HCT116 (cell line): ENCODE results near the gene TPM4. TPM values are rescaled to one million over a fixed set of nuclear protein-coding genes. Genes with fewer than 3 reads are reported as not detected.

Experiments used
- CBX3 ChIP-seq: IDR thresholded peaks from 2 replicates; pipeline ENCODE4 v1.6.1; 2012; ENCODE audit warnings: low read depth
- CEBPB ChIP-seq: IDR thresholded peaks from 2 replicates; pipeline ENCODE4 v1.6.1; 2012; ENCODE audit warnings: low read depth
- EGR1 ChIP-seq: IDR thresholded peaks from 2 replicates; pipeline ENCODE4 v1.6.1; 2012; ENCODE audit warnings: low read depth
- ELF1 ChIP-seq: IDR thresholded peaks from 2 replicates; pipeline ENCODE4 v1.6.1; 2012; ENCODE audit warnings: low read depth, borderline replicate concordance
- FOSL1 ChIP-seq: IDR thresholded peaks from 2 replicates; pipeline ENCODE4 v1.6.1; 2012; ENCODE audit warnings: low read depth
- MAX ChIP-seq: IDR thresholded peaks from 2 replicates; pipeline ENCODE4 v1.6.1; 2012
- SP1 ChIP-seq: IDR thresholded peaks from 2 replicates; pipeline ENCODE4 v1.6.1; 2012; ENCODE audit warnings: low read depth
- SRF ChIP-seq: IDR thresholded peaks from 2 replicates; pipeline ENCODE4 v1.6.1; 2012; ENCODE audit warnings: low read depth
- TCF7L2 ChIP-seq: IDR thresholded peaks from 2 replicates; pipeline ENCODE4 v1.7.0; 2011; ENCODE audit warnings: borderline replicate concordance, inconsistent platforms; ENCODE audit not compliant: insufficient read depth, insufficient read length; ENCODE audit errors: extremely low read depth
- YY1 ChIP-seq: IDR thresholded peaks from 2 replicates; pipeline ENCODE4 v1.6.1; 2011; ENCODE audit warnings: low read length, low read depth, moderate library complexity, mild to moderate bottlenecking; ENCODE audit not compliant: insufficient replicate concordance; ENCODE audit errors: extremely low read depth
- ZFX ChIP-seq: fragments of 450-650 bp; IDR thresholded peaks from 2 replicates; pipeline ENCODE4 v1.6.1; 2017
- total RNA-seq: library from RNA; stranded (reverse); gene quantifications from one replicate; pipeline ENCODE4 v1.2.1, GENCODE V29; 2021; ENCODE audit not compliant: unreplicated experiment
- TF ChIP-seq, protein P1 (sequence below): IDR thresholded peaks from 2 replicates; pipeline ENCODE4 v1.6.1; 2011; ENCODE audit warnings: mild to moderate bottlenecking, low read length, moderate library complexity; ENCODE audit not compliant: insufficient replicate concordance; ENCODE audit errors: extremely low read depth
- TF ChIP-seq, protein P2 (sequence below): IDR thresholded peaks from 2 replicates; pipeline ENCODE4 v1.6.1; 2012
- TF ChIP-seq, protein P3 (sequence below), 3 experiments: fragments of 200-600 bp in 1 of 3; sonication (generic) in 1 of 3; IDR thresholded peaks in 2 of 3; conservative IDR thresholded peaks in 1 of 3; 2 replicates each; pipeline ENCODE4 v1.5.1; 2012 to 2017; ENCODE audit warnings: low read depth in 2 of 3, low read length in 2 of 3, antibody characterized with exemption in 1 of 3, borderline replicate concordance in 1 of 3, control low read depth in 1 of 3, mild to moderate bottlenecking in 1 of 3, mixed read lengths in 1 of 3, mixed run types in 1 of 3, moderate library complexity in 1 of 3; ENCODE audit not compliant: insufficient read depth in 1 of 3

Gene TPM4
- total RNA-seq, 1 experiment from 2014 or later, result 275 TPM

DNA sequence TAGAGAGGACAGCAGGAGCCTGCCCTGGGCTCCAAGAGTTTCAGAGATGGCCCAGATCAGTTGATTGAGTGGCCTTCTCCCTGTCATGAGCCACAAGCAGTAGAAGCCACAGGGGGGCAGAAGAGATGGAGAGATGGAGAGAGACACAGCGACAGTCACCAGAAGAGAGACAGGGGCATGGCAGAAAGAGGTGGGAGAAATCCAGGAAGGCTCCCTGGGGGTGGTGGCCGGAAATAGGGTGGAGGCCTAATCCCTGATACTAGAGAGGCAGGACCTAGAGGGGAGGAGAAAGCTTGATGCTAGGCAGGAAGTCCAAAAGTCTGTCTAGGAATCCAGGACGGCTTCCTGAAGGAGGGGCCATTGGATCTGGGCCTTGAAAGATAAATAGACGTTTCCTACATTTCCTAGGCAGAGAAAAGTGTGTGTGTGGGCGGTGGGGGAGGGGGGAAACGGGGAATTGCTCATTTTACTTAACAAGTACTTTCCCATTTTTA, 9.6 kb upstream of the TPM4 start (continued):
- TF ChIP-seq, protein P1, sequence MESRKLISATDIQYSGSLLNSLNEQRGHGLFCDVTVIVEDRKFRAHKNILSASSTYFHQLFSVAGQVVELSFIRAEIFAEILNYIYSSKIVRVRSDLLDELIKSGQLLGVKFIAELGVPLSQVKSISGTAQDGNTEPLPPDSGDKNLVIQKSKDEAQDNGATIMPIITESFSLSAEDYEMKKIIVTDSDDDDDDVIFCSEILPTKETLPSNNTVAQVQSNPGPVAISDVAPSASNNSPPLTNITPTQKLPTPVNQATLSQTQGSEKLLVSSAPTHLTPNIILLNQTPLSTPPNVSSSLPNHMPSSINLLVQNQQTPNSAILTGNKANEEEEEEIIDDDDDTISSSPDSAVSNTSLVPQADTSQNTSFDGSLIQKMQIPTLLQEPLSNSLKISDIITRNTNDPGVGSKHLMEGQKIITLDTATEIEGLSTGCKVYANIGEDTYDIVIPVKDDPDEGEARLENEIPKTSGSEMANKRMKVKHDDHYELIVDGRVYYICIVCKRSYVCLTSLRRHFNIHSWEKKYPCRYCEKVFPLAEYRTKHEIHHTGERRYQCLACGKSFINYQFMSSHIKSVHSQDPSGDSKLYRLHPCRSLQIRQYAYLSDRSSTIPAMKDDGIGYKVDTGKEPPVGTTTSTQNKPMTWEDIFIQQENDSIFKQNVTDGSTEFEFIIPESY, result no peak
- TF ChIP-seq ZFX, result no peak
- TF ChIP-seq, protein P2, sequence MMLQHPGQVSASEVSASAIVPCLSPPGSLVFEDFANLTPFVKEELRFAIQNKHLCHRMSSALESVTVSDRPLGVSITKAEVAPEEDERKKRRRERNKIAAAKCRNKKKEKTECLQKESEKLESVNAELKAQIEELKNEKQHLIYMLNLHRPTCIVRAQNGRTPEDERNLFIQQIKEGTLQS, result no peak
- no peak for TF ChIP-seq FOSL1
- no peak for TF ChIP-seq EGR1
- peak; percentile 47 for TF ChIP-seq YY1
- TF ChIP-seq SRF, result no peak
- peak; percentile 94 for TF ChIP-seq CBX3
- peak; percentile 10 for TF ChIP-seq TCF7L2
- peak; percentile 60; the same call in 1 of the 2 replicates for TF ChIP-seq MAX
- no peak for TF ChIP-seq CEBPB
- TF ChIP-seq, protein P3, sequence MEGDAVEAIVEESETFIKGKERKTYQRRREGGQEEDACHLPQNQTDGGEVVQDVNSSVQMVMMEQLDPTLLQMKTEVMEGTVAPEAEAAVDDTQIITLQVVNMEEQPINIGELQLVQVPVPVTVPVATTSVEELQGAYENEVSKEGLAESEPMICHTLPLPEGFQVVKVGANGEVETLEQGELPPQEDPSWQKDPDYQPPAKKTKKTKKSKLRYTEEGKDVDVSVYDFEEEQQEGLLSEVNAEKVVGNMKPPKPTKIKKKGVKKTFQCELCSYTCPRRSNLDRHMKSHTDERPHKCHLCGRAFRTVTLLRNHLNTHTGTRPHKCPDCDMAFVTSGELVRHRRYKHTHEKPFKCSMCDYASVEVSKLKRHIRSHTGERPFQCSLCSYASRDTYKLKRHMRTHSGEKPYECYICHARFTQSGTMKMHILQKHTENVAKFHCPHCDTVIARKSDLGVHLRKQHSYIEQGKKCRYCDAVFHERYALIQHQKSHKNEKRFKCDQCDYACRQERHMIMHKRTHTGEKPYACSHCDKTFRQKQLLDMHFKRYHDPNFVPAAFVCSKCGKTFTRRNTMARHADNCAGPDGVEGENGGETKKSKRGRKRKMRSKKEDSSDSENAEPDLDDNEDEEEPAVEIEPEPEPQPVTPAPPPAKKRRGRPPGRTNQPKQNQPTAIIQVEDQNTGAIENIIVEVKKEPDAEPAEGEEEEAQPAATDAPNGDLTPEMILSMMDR (IDR thresholded peaks at IDR 0.05 in 2 of 3, conservative IDR thresholded peaks at IDR 0.05 in 1 of 3; ENCODE audit: borderline replicate concordance in 1 of 3, insufficient read depth in 1 of 3, low read depth in 2 of 3, low read length in 2 of 3), result peak in 2 of 3 experiments; percentile 28 to 48; a peak in 4 of 6 replicates
- TF ChIP-seq SP1, result peak; percentile 20; the same call in 1 of the 2 replicates
- TF ChIP-seq ELF1, result no peak; the same call in 1 of the 2 replicates
